K562 (cell line): ENCODE measurements around the gene HMCES. TPM values are rescaled to one million over a fixed set of nuclear protein-coding genes. Genes with fewer than 3 reads are reported as not detected.
A peak's percentile ranks its signal among the peaks of the same experiment; 100 is the strongest.

Source experiments
- ARID1B ChIP-seq: fragments of 450-650 bp; IDR thresholded peaks from 2 replicates; pipeline ENCODE4 v1.6.1; 2016; ENCODE audit warnings: antibody characterized with exemption, mild to moderate bottlenecking, inconsistent platforms
- BCL6 ChIP-seq: fragments of 250-450 bp; sonication (Bioruptor Pico); IDR thresholded peaks from 2 replicates; pipeline ENCODE4 v1.4.0; 2020
- CHD4 ChIP-seq: fragments of 200-600 bp; sonication (generic); IDR thresholded peaks from 3 replicates; pipeline ENCODE4 v1.6.1; 2012; ENCODE audit warnings: low read depth, mild to moderate bottlenecking, mixed read lengths, low read length, inconsistent platforms; ENCODE audit not compliant: insufficient read depth, insufficient replicate concordance, poor library complexity, severe bottlenecking
- CXXC5 ChIP-seq: fragments of 250-450 bp; sonication (Bioruptor Pico); IDR thresholded peaks from 2 replicates; pipeline ENCODE4 v1.8.0; 2022; ENCODE audit warnings: inconsistent platforms, mild to moderate bottlenecking, moderate library complexity
- ELF4 ChIP-seq: fragments of 450-650 bp; formaldehyde crosslinking; IDR thresholded peaks from 2 replicates; pipeline ENCODE4 v1.4.0; 2022; ENCODE audit warnings: missing genetic modification characterization
- ESRRA ChIP-seq: fragments of 450-650 bp; IDR thresholded peaks from 2 replicates; pipeline ENCODE4 v1.6.1; 2014; ENCODE audit warnings: low read depth, mild to moderate bottlenecking, moderate library complexity, borderline replicate concordance
- HDAC3 ChIP-seq: fragments of 450-650 bp; IDR thresholded peaks from 2 replicates; pipeline ENCODE4 v1.6.1; 2018; ENCODE audit warnings: borderline replicate concordance, mild to moderate bottlenecking, moderate library complexity; ENCODE audit not compliant: partially characterized antibody
- HNRNPUL1 ChIP-seq: fragments of 200-400 bp; formaldehyde crosslinking; IDR thresholded peaks from 2 replicates; pipeline ENCODE4 v1.6.1; 2017; ENCODE audit warnings: low read length
- MAFF ChIP-seq: IDR thresholded peaks from 2 replicates; pipeline ENCODE4 v1.6.1; 2012; ENCODE audit warnings: low read length, improper control_type of control experiment
- MAFG ChIP-seq: fragments of 450-650 bp; conservative IDR thresholded peaks from 2 replicates; pipeline ENCODE4 v1.6.1; 2016; ENCODE audit warnings: missing genetic modification characterization, missing compliant biosample characterization
- MECOM ChIP-seq: fragments of 250-450 bp; sonication (Bioruptor Pico); IDR thresholded peaks from 2 replicates; pipeline ENCODE4 v1.8.0; 2022; ENCODE audit warnings: inconsistent platforms
- NELFE ChIP-seq: IDR thresholded peaks from 2 replicates; pipeline ENCODE4 v1.6.1; 2011; ENCODE audit warnings: mild to moderate bottlenecking; ENCODE audit not compliant: insufficient read depth, insufficient read length
- NFYB ChIP-seq: IDR thresholded peaks from 2 replicates; pipeline ENCODE4 v1.6.1; 2011; ENCODE audit warnings: mild to moderate bottlenecking, moderate library complexity; ENCODE audit not compliant: insufficient read length; ENCODE audit errors: extremely low read depth
- POLR2B ChIP-seq: fragments of 450-650 bp; IDR thresholded peaks from 2 replicates; pipeline ENCODE4 v1.6.1; 2018; ENCODE audit warnings: low read depth; ENCODE audit not compliant: partially characterized antibody
- RAD51 ChIP-seq: fragments of 450-650 bp; IDR thresholded peaks from 2 replicates; pipeline ENCODE4 v1.7.1; 2016; ENCODE audit warnings: low read depth, mild to moderate bottlenecking, borderline replicate concordance
- RBM17 ChIP-seq: fragments of 200-400 bp; formaldehyde crosslinking; IDR thresholded peaks from 2 replicates; pipeline ENCODE4 v1.6.1; 2017; ENCODE audit warnings: low read depth, mild to moderate bottlenecking, low read length, borderline replicate concordance
- TBP ChIP-seq: optimal IDR thresholded peaks from 2 replicates; pipeline ENCODE3; 2011; ENCODE audit warnings: low read depth, low read length, improper control_type of control experiment
- XRCC3 ChIP-seq: fragments of 450-650 bp; IDR thresholded peaks from 2 replicates; pipeline ENCODE4 v1.6.1; 2017; ENCODE audit warnings: mild to moderate bottlenecking, moderate library complexity
- YY1 ChIP-seq, 3 experiments: IDR thresholded peaks; 2 replicates each; pipeline ENCODE4 v1.6.1; 2011; ENCODE audit warnings: low read length in 2 of 3, mild to moderate bottlenecking in 2 of 3, moderate library complexity in 2 of 3, borderline replicate concordance in 1 of 3, control low read depth in 1 of 3, low read depth in 1 of 3; ENCODE audit not compliant: insufficient read depth in 3 of 3, insufficient replicate concordance in 2 of 3, control insufficient read depth in 1 of 3, insufficient read length in 1 of 3; ENCODE audit errors: extremely low read depth in 1 of 3
- ZNF134 ChIP-seq: fragments of 250-450 bp; sonication (Bioruptor Pico); conservative IDR thresholded peaks from 2 replicates; pipeline ENCODE4 v1.4.0; 2020
- ZNF184 ChIP-seq: sonication (generic); formaldehyde crosslinking; IDR thresholded peaks from 2 replicates; pipeline ENCODE4 v1.5.0; 2020; ENCODE audit warnings: missing genetic modification reagents
- ZNF217 ChIP-seq: sonication (generic); formaldehyde crosslinking; IDR thresholded peaks from 2 replicates; pipeline ENCODE4 v1.8.0; 2022; ENCODE audit warnings: mild to moderate bottlenecking, missing genetic modification reagents
- ZNF280A ChIP-seq: fragments of 450-650 bp; IDR thresholded peaks from 2 replicates; pipeline ENCODE4 v1.6.1; 2018; ENCODE audit warnings: mild to moderate bottlenecking, low read depth; ENCODE audit not compliant: partially characterized antibody
- ZNF408 ChIP-seq: fragments of 250-450 bp; sonication (Bioruptor Pico); IDR thresholded peaks from 2 replicates; pipeline ENCODE4 v1.4.0; 2020; ENCODE audit warnings: low read depth, mild to moderate bottlenecking, moderate library complexity
- ZSCAN29 ChIP-seq: fragments of 450-650 bp; IDR thresholded peaks from 2 replicates; pipeline ENCODE4 v1.6.1; 2017
- polyA plus RNA-seq, 8 experiments: library from polyadenylated mRNA; depleted of rRNA in 4 of 8; stranded (reverse) in 5 of 8; unstranded in 3 of 8; fragments of >200 nt; fragmentation: Nextera tagmentation in 2 of 8; fragmentation: Illumina TruSeq in 1 of 8; extraction: Ambion mirVana in 2 of 8; extraction: Trizol in 1 of 8; gene quantifications; 2 replicates each; pipeline versions ENCODE4 v1.2.1 to v1.2.3, GENCODE V29; 2011 to 2014; ENCODE audit warnings: inconsistent platforms in 1 of 8, missing spikeins in 1 of 8
- total RNA-seq, 7 experiments: library from RNA; depleted of rRNA in 6 of 7; stranded (reverse); fragments of >200 nt in 6 of 7; fragmentation: Illumina TruSeq in 2 of 7; extraction: Trizol in 2 of 7; gene quantifications; 2 replicates each; pipeline versions ENCODE4 v1.2.1 to v1.2.3, GENCODE V29; 2011 to 2021; ENCODE audit warnings: low replicate concordance in 1 of 7
- TF ChIP-seq, protein P1 (sequence below): sonication (generic); formaldehyde crosslinking; IDR thresholded peaks from 2 replicates; pipeline ENCODE4 v1.8.0; 2022; ENCODE audit warnings: mild to moderate bottlenecking, low read depth, missing genetic modification reagents

Gene HMCES
- total and polyA plus RNA-seq, 9 of the 15 experiments (the other 6 are each of a cell fraction or from before 2014, with no cell fraction given) = 18.8 to 45.3 (median 24.8) TPM

DNA sequence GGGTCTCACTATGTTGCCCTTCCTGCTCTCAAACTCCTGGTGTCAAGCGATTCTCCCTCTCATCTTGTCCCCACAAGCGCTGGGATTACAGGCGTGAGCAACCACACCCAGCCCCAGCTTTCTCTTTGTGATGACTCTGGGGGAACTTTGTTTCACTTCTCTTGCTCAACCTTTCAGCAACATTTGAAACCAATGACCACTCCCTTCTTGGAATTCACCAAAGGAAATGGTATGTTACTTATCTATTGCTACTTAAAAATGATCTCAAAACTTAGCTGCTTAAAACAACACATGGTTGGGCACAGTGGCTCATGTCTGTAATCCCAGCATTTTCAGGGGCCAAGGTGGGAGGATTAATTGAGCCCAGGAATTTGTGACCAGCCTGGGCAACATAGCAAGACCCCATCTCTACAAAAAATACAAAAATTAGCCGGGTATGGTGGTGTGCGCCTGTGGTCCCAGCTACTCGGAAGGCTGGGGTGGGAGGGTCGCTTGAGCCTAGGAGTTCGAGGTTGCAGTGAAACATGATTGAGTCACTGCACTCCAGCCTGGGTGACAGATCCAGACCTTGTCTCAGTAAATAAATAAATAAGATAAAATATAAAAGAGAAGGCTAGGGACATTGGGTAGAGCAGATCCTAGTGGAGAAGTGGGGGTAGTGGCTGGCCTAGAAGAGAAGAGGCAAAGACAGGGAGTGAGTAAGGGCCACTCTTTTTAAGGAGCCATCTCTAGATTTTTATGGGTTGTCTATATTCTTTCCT, 39.5 kb upstream of the HMCES start (continued):
- TF ChIP-seq CHD4 (no peak), ELF4 (no peak), ZSCAN29 (no peak), MAFF (no peak), MECOM (CRISPR knock-in tag) (no peak), NFYB (no peak), XRCC3 (no peak), ESRRA (no peak), NELFE (no peak), HDAC3 (no peak), MAFG (no peak), ZNF217 (CRISPR knock-in tag) (no peak), ZNF280A (no peak), TBP (no peak), ZNF134 (no peak), RBM17 (no peak), HNRNPUL1 (no peak), YY1 (IDR thresholded peaks at IDR 0.05; ENCODE audit: borderline replicate concordance in 1 of 3, control insufficient read depth in 1 of 3, extremely low read depth in 1 of 3, insufficient read depth in 3 of 3, insufficient read length in 1 of 3, insufficient replicate concordance in 2 of 3, low read depth in 1 of 3, low read length in 2 of 3) (no peak), ARID1B (peak; percentile 61), CXXC5 (CRISPR knock-in tag) (peak; percentile 30; the same call in 1 of the 2 replicates), POLR2B (no peak), BCL6 (CRISPR knock-in tag) (no peak), ZNF184 (CRISPR knock-in tag) (no peak), ZNF408 (CRISPR knock-in tag) (no peak), RAD51 (no peak)
- TF ChIP-seq, protein P1, sequence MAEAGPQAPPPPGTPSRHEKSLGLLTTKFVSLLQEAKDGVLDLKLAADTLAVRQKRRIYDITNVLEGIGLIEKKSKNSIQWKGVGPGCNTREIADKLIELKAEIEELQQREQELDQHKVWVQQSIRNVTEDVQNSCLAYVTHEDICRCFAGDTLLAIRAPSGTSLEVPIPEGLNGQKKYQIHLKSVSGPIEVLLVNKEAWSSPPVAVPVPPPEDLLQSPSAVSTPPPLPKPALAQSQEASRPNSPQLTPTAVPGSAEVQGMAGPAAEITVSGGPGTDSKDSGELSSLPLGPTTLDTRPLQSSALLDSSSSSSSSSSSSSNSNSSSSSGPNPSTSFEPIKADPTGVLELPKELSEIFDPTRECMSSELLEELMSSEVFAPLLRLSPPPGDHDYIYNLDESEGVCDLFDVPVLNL (CRISPR knock-in tag) = no peak
